ENCODE measurements around the gene COL15A1.

The COL15A1 gene

DNA sequence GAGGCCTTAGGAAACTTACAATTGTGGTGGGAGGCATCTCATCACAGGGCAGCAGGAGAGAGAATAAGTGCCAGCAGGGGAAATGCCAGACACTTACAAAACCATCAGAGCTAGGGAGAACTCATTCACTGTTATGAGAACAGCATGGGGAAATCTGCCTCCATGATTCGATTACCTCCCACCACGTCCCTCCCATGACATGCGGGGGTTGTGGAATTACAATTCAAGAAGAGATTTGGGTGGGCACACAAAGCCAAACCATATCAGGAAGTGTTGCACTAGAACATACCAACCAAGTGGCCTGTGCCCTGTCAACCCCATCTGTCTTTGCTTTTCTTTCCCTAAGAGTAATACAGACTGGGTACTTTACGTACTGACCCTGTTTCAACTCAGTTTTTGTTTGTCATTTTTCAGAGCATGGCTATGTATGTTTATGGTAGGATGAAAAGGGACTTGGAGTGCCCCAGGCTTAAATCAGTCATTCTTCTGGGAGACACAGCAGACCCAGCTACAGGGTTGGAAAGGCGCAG lies 102.9 kb downstream of the COL15A1 start:
- Histone ChIP-seq H3K4me1 (ENCODE audit: control insufficient read depth, low read length) (no peaks in the 10 kb centered on the region), H3K27me3 (ENCODE audit: control insufficient read depth, low read length) (no peaks in the 10 kb centered on the region), H3K4me3 (ENCODE audit: low read length) (no peak overlapping the region), H3K79me2 (ENCODE audit: control insufficient read depth, low read length) (no peaks in the 10 kb centered on the region), H3K9me3 (ENCODE audit: control insufficient read depth, insufficient read depth, low read length) (no peaks in the 10 kb centered on the region), H3K27ac (ENCODE audit: low read depth, low read length) (no peak overlapping the region), H4K20me1 (ENCODE audit: control insufficient read depth, insufficient read depth, low read depth, low read length) (no peaks in the 10 kb centered on the region), H3K4me2 (ENCODE audit: low read length) (no peak overlapping the region), H3K36me3 (ENCODE audit: control insufficient read depth, low read length) (no peaks in the 10 kb centered on the region), H3K9me2 (replicated peaks; ENCODE audit: control insufficient read depth, low read length) (no peaks in the 10 kb centered on the region), H3F3A (ENCODE audit: control insufficient read depth, insufficient read depth) (no peaks in the 10 kb centered on the region)
- TF ChIP-seq, protein P1, sequence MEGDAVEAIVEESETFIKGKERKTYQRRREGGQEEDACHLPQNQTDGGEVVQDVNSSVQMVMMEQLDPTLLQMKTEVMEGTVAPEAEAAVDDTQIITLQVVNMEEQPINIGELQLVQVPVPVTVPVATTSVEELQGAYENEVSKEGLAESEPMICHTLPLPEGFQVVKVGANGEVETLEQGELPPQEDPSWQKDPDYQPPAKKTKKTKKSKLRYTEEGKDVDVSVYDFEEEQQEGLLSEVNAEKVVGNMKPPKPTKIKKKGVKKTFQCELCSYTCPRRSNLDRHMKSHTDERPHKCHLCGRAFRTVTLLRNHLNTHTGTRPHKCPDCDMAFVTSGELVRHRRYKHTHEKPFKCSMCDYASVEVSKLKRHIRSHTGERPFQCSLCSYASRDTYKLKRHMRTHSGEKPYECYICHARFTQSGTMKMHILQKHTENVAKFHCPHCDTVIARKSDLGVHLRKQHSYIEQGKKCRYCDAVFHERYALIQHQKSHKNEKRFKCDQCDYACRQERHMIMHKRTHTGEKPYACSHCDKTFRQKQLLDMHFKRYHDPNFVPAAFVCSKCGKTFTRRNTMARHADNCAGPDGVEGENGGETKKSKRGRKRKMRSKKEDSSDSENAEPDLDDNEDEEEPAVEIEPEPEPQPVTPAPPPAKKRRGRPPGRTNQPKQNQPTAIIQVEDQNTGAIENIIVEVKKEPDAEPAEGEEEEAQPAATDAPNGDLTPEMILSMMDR (IDR thresholded peaks at IDR 0.05; ENCODE audit: low read depth, low read length, poor library complexity, severe bottlenecking): no peak
- no peak for TF ChIP-seq EZH2phosphoT487 (IDR thresholded peaks at IDR 0.05; ENCODE audit: borderline replicate concordance, low read length)

GRCh38 chr9:99049228-99049627 lies 105.5 kb downstream of the COL15A1 start:
- no peak overlapping the region for H3K27ac ChIP-seq (ENCODE audit: low read depth, low read length)
- no peaks in the 10 kb centered on the region for H3K27me3 ChIP-seq (ENCODE audit: control insufficient read depth, low read length)
- H3K9me3 ChIP-seq (ENCODE audit: control insufficient read depth, insufficient read depth, low read length): no peaks in the 10 kb centered on the region
- H3K4me1 ChIP-seq (ENCODE audit: control insufficient read depth, low read length): no peaks in the 10 kb centered on the region
- no peak overlapping the region for H3K4me2 ChIP-seq (ENCODE audit: low read length)
- H4K20me1 ChIP-seq (ENCODE audit: control insufficient read depth, insufficient read depth, low read depth, low read length): no peaks in the 10 kb centered on the region
- H3K36me3 ChIP-seq (ENCODE audit: control insufficient read depth, low read length): no peaks in the 10 kb centered on the region
- H3K79me2 ChIP-seq (ENCODE audit: control insufficient read depth, low read length): no peaks in the 10 kb centered on the region
- TF ChIP-seq EZH2phosphoT487 (IDR thresholded peaks at IDR 0.05; ENCODE audit: borderline replicate concordance, low read length): no peak
- TF ChIP-seq, protein P1 (IDR thresholded peaks at IDR 0.05; ENCODE audit: low read depth, low read length, poor library complexity, severe bottlenecking): no peak
- H3F3A ChIP-seq (ENCODE audit: control insufficient read depth, insufficient read depth): no peaks in the 10 kb centered on the region
- H3K9me2 ChIP-seq (replicated peaks; ENCODE audit: control insufficient read depth, low read length): no peaks in the 10 kb centered on the region
- H3K4me3 ChIP-seq (ENCODE audit: low read length): no peak overlapping the region

GRCh38 chr9:99049641-99050040 lies 105.9 kb downstream of the COL15A1 start:
- no peak overlapping the region for H3K4me2 ChIP-seq (ENCODE audit: low read length)

More at GRCh38 chr9:99049641-99050040, 105.9 kb downstream of the COL15A1 start:
- H3K4me3 ChIP-seq (ENCODE audit: low read length): no peak overlapping the region
- no peaks in the 10 kb centered on the region for H3K9me2 ChIP-seq (replicated peaks; ENCODE audit: control insufficient read depth, low read length)
- no peaks in the 10 kb centered on the region for H3K9me3 ChIP-seq (ENCODE audit: control insufficient read depth, insufficient read depth, low read length)
- no peaks in the 10 kb centered on the region for H3K79me2 ChIP-seq (ENCODE audit: control insufficient read depth, low read length)
- no peaks in the 10 kb centered on the region for H3F3A ChIP-seq (ENCODE audit: control insufficient read depth, insufficient read depth)
- no peaks in the 10 kb centered on the region for H3K4me1 ChIP-seq (ENCODE audit: control insufficient read depth, low read length)
- no peaks in the 10 kb centered on the region for H3K36me3 ChIP-seq (ENCODE audit: control insufficient read depth, low read length)
- TF ChIP-seq, protein P1 (IDR thresholded peaks at IDR 0.05; ENCODE audit: low read depth, low read length, poor library complexity, severe bottlenecking): no peak
- no peak for TF ChIP-seq EZH2phosphoT487 (IDR thresholded peaks at IDR 0.05; ENCODE audit: borderline replicate concordance, low read length)
- H3K27me3 ChIP-seq (ENCODE audit: control insufficient read depth, low read length): no peaks in the 10 kb centered on the region
- no peak overlapping the region for H3K27ac ChIP-seq (ENCODE audit: low read depth, low read length)
- H4K20me1 ChIP-seq (ENCODE audit: control insufficient read depth, insufficient read depth, low read depth, low read length): no peaks in the 10 kb centered on the region
